Dedifferentiated amniotic fluid mesenchymal stem cell (primary cell): ENCODE data around the gene ERBIN.

Experiments
- DNase-seq: peaks from one replicate; pipeline ENCODE4 v3.0.0-alpha.2; 2016; ENCODE audit errors: extremely low spot score

The ERBIN gene

DNA sequence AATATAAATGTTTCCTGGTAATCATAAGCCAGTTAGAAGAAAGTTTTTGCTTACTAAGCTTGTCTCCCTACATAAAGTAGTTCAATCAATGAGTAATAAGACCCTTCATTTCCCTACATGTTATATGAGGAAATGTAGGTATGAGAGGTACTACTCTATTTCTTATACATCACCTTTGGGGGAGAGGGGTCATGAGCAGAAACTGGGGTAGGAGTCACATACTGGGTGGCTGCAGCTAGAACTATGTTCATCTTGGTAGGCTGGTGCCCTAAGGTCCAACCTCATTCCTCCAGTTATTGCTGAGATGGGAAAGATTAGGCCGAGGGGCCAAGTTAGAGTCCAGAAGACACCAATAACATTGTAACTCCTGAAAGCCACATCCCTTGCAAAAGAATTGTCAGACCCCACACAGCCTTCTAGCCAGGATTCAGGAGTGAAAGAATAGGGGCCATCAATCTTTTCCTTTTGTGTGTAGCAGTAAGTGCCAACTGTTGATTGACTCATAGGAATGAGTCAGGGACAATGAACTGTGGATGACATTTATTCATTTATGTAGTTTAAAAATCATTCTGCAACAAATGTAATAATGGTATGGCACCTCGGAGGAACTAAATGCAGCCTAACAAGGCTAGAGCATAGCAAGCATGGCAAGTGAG lies 196.1 kb downstream of the ERBIN start:
- DNase-seq, result no peak

DNA sequence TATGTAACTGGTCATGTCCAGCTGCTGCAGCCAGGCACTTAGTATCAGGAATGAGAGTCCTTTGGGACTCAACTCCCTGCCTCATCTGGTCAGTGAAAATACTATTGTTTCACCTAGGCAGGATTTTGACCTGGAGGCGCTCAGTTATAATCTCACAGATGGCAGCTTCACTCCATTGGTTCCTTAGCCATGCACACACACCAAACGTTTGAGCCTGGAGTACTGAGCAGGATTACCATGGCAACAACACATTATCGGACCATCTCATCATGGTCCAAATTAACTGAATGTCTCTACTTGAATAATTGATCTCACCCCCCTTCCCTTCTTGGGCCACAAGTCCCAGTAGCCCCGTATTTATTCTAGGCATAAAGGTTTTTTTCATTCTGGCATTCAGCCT lies 202.8 kb downstream of the ERBIN start:
- DNase-seq, result no peak

GRCh38 chr5:66130493-66130892 lies 204.1 kb downstream of the ERBIN start:
- DNase-seq, result no peak
